ENCODE measurements around the gene TSKU. TPM values are rescaled to one million over a fixed set of nuclear protein-coding genes. Genes with fewer than 3 reads are reported as not detected.

Gene TSKU
- total RNA-seq, 1 donor, result 24.6 TPM

DNA sequence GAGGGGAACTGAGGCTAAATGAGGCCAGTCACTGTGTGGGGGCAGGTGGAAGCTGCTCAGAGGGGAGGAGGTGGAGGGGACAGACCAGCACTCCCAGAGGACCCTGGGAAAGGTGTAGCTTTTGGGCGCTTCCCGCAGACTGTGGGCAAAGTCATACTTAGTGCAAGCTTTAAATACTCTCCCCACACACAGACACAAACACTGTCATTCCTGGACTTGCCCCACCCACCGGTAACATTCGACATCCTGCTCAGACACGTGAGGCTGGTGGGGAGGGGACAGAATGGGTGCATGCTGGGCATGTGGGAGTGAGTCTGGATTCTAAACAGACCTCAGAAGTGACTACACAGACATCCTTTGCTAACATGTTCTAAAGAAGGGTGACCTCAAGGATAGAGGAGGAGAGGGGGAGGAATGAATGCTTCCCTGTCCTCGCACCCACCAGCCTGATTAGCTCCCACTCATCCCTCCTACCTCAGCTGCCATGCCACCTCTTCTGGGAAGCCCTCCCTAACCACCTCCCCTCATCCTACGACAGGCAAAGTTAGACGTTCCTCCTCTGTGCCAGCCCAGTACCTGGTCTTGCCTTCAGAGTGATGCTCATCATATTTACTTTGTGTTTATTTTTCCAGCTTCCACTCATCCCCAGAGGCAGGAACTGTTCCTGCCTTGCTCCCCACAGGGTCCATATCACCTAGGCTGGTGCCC is 22.2 kb downstream of the TSKU start:
- H3K4me3 ChIP-seq (ENCODE audit: low read depth, low read length), result no peak overlapping the region
- DNase-seq (ENCODE audit: low read depth), result no peak
- no peak for TF ChIP-seq CTCF (IDR thresholded peaks at IDR 0.05; ENCODE audit: insufficient read depth, low read length)

- no peak for DNase-seq (ENCODE audit: low read depth)
- H3K4me3 ChIP-seq (ENCODE audit: low read depth, low read length), result no peak overlapping the region
- TF ChIP-seq CTCF (IDR thresholded peaks at IDR 0.05; ENCODE audit: insufficient read depth, low read length), result no peak
These were observed 23.0 kb downstream of the TSKU start for GRCh38 chr11:76806131-76806530.

DNA sequence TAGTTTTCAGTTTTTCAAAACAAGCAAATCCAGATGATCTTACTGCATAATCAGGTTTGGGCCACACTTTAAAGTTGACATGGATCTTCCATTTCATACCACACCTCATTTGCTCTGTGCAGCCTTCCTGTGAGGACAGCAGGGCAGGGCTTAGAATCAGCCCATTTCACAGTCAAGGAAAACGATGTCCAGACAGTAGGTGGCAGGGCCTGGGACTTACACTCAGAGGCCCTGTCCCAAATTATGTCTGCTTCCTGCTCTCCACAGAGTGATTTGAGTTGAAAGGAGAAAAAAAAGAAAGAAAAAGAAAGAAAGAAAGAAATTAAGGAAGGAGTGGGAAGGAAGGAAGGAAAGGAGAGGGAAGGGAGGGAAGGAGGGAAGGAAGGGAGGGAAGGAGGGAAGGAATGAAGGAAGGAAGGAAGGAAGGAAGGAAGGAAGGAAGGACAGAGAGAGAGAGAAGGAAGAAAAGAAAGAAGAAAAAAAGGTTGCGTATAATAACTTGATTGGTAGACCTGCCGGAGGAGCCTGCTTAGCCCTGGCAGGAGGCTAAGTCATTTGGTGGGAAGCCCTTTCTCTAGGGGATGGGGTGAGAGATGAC is 23.6 kb downstream of the TSKU start:
- TF ChIP-seq CTCF (IDR thresholded peaks at IDR 0.05; ENCODE audit: insufficient read depth, low read length), result no peak

GRCh38 chr11:76807206-76807875 is 24.2 kb downstream of the TSKU start:
- no peak overlapping the region for H3K4me3 ChIP-seq (ENCODE audit: low read depth, low read length)
- DNase-seq (ENCODE audit: low read depth), result peak; percentile 85
- peak; percentile 72 for TF ChIP-seq CTCF (IDR thresholded peaks at IDR 0.05; ENCODE audit: insufficient read depth, low read length)

More for the DNA sequence above, 23.6 kb downstream of the TSKU start:
- no peak overlapping the region for H3K4me3 ChIP-seq (ENCODE audit: low read depth, low read length)
- DNase-seq (ENCODE audit: low read depth), result no peak

GRCh38 chr11:76808171-76808570 is 25.0 kb downstream of the TSKU start:
- H3K4me3 ChIP-seq (ENCODE audit: low read depth, low read length), result no peak overlapping the region
- no peak for TF ChIP-seq CTCF (IDR thresholded peaks at IDR 0.05; ENCODE audit: insufficient read depth, low read length)
- no peak for DNase-seq (ENCODE audit: low read depth)

GRCh38 chr11:76808996-76809395 is 25.8 kb downstream of the TSKU start:
- no peak for DNase-seq (ENCODE audit: low read depth)
- no peak for TF ChIP-seq CTCF (IDR thresholded peaks at IDR 0.05; ENCODE audit: insufficient read depth, low read length)
- H3K4me3 ChIP-seq (ENCODE audit: low read depth, low read length), result no peak overlapping the region
